ENCODE measurements around the gene TRMT2B.
"Not testable (repeated sequence)": the region's sequence is repeated elsewhere in the genome, so short reads cannot be mapped to it uniquely, and the experiment has no call there.

TRMT2B gene

GRCh38 chrX:100995469-100995868, 56.4 kb downstream of the TRMT2B start:
- no peak for DNase-seq

DNA sequence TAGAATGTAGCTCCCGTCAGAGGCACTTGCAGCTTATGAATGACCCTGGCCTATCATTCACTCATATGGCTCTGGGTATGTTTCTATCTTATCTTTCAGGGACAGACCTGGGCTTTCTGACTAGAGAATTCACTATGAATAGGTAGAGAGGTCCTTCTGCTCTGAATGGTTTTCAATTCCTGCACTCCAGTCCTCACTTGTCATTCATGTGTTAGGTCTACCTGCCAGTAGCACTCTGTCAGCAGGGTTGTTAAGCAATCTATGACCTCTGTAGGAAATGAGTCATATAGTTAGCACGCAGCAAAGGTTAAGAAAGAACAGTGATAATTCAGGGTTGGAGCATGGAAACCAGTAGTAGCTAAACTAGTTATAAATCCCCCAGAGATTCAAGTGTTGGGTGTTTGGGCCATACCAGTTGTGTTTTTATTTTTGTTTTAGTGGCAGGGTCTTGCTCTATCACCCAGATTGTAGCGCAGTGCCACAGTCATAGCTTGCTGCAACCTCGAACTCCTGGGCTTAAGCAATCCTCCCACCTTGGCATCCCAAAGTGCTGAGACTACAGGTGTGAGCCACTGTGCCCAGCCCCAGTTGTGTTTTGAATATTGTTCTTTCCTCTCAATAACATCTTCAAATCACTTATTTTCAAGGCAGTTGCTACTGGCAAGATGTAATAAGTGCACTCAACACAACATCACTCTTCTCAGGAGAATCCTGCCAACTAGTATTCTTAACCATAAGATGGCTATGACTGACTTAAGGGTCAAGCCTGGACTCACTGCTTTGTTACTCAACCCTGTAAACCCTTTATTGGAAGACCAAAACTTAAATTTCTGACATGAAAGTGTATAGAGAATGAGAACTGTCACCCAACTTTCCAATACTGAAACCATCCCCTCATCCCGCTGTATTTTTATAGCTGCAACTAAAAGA, 57.3 kb downstream of the TRMT2B start:
- DNase-seq, result no peak

DNA sequence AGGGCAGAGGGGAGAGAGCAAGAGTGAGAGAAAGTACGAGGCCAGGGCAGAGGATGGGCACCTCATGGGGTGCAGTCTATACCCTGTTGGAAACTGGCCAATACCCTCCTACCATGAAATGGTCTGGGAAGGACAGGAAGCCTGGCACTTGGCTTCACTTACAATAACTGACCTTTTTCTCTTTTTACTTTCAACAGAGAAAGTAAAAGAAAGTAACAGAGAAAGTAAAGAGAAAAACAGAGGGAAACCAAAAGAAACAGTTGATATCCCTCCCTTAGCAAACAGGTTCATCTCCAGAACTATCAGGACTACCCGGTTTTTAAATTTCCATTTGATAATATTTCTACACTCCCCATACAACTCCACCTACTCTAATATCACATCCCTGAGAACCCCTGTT, 61.8 kb downstream of the TRMT2B start:
- DNase-seq, result no peak

- DNase-seq, result no peak
Observed at GRCh38 chrX:100984818-100985217, 67.1 kb downstream of the TRMT2B start.

DNA sequence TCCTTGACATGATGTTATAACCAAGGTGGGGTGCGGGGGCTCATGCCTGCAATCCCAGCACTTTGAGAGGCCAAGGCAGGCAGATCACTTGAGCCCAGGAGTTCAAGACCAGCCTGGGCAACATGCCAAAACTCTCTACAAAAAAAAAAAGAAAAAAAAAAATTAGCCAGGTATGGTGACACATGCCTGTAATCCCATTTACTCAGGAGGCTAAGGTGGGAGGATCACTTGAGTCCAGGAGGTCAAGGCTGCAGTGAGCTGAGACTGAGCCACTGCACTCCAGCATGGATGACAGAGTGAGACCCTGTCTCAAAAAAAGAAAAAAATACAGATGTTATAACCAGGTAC, 70.4 kb downstream of the TRMT2B start:
- not testable (repeated sequence) for DNase-seq

DNA sequence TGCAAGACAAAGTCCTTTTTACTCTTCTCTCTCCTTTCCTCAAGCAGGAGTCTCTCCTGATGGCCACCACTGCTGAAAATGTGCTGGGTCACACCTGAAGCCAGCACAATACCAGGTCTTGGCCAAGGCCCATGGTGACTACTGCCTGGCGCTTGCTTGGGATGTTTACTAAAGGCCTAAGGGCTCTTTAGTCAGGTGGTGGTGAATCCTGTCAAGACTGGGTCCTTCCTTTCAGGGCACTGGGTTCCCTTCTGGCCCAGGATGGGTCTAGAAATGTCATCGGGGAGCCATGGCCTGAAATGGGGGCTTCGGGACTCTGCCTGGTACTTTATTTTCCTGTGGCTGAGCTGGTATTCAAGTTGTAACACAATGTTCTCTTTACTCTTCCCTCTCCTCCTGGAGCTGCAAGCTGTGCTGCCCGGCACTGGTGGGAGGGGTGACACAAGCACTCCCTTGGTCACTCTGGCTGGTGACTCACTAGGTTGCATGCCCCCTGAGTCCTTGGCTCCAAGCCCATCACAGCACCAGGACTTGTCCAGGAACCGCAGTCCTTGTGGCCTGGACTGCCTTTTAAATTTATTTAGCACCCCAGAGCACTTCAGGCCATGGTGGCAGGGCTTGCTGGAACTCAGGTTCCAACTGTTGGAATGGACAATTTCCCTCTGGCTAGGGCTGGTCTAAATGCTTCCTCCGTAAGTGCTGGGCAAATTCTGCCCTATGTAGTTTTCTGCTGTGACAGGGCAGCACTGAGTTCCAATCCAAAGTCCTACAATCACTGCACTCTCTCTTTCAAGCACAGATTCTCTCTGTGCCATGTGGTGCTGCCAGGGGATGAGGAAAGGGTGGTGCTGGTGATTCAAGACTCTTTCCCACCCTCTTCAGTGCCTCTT, 71.1 kb downstream of the TRMT2B start:
- no peak for DNase-seq

DNA sequence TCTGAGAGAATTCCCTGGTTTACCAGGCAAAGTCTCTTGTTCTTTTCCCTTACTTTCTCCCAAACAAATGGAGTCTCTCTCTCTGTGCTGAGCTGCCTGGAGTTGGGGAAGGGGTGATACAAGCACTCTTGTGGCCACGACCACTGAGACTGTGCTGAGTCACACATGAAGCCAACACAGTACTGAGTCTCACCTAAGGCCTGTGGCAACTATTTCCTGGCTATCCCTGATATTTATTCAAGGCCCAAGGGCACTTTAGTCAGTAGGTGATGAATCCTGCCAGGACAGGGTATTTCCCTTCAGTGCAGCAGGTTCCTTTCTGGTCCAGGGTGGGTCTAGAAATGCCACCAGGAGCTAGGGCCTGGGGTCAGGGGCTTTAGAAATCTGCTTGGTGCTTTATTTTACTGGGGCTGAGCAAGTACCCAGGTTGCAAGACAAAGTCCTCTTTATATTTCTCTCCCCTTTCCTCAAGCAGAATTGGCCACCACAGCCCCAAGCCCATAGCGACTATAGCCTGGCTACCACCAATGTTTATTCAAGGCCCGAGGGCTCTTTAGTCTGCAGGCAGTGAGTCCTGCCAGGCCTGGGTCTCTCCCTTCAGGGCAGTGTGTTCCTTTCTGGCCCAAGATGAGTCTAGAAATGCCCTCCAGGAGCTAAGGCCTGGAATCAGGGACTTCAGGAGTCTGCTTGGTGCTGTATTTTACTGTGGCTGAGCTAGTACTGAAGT, 71.9 kb downstream of the TRMT2B start:
- DNase-seq, result no peak

DNA sequence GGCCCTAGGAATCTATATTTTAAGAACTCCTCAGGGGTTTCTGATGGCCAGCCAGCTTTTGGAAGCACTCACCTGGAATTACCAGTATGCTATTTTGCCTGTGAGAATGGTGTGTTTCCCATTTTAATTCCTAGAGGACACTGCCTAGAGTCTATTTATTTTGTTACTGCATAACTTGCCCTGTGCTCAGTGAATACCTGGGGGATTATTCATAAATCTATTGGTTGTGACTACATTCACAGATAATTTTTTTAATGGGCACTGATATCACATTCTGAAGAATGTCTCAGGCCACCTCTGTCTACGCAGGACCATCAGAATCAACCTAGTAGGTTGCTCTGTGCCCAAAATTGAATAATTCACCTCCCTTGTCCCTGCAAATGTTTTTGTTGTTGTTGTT, 75.7 kb downstream of the TRMT2B start:
- no peak for DNase-seq

- DNase-seq, result no peak
Observed at GRCh38 chrX:100975212-100975611, 76.7 kb downstream of the TRMT2B start.

- DNase-seq, result no peak
Observed at GRCh38 chrX:100973411-100973810, 78.5 kb downstream of the TRMT2B start.

DNA sequence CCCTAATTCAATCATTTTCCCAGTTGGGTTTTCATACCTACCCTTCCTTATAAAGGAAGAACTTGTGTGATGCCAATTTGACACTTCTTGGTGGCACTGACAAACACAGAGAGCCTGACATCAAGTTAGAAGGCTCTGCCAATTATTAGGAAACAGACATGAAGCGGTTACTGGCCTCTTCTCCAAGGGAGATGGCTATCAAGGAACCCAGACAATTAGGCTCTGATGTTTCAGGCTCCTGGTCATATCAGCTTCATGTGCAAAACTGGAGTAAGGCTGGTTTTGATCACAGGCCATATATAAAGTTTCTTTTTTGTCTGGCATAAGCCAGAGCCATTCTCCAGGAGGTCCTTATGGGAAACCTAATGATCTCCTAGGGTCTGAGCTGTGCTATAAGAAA, 82.0 kb downstream of the TRMT2B start:
- DNase-seq, result no peak

- no peak for DNase-seq
Observed at GRCh38 chrX:100969408-100969807, 82.5 kb downstream of the TRMT2B start, which contains the start of gene ARL13A. ARL13A (plus strand) TSS chrX:100969708; CDS start chrX:100973690, 3,982 bp downstream.

GRCh38 chrX:100964362-100964761, 87.5 kb downstream of the TRMT2B start:
- DNase-seq, result no peak

GRCh38 chrX:100962811-100963210, 89.1 kb downstream of the TRMT2B start:
- DNase-seq, result no peak
